SHP77 treated with DMSO at 0.1 percent for 48 hours (cell line): ENCODE measurements around the gene MSGN1.
"Not testable (repeated sequence)": the region's sequence is repeated elsewhere in the genome, so short reads cannot be mapped to it uniquely, and the experiment has no call there.

Experiments
- DNase-seq: peaks from one replicate; lab custom pipeline; 2025; lab: John Stamatoyannopoulos, UW

Gene MSGN1

GRCh38 chr2:17805717-17806363 is 10.4 kb upstream of the MSGN1 start:
- DNase-seq: no peak

- DNase-seq: no peak
Observed at GRCh38 chr2:17813010-17813741, 3.1 kb upstream of the MSGN1 start.

GRCh38 chr2:17813742-17814473 is 2.4 kb upstream of the MSGN1 start:
- DNase-seq: no peak

- no peak for DNase-seq
Observed at GRCh38 chr2:17814601-17815000, 1.7 kb upstream of the MSGN1 start.

GRCh38 chr2:17815468-17816184 is 634 bp upstream of the MSGN1 start:
- no peak for DNase-seq

- no peak for DNase-seq
Observed at GRCh38 chr2:17818235-17818815, 2.1 kb downstream of the MSGN1 start.

- no peak for DNase-seq
Observed at GRCh38 chr2:17821080-17821479, 4.8 kb downstream of the MSGN1 start.

GRCh38 chr2:17821535-17822444 is 5.5 kb downstream of the MSGN1 start:
- DNase-seq: no peak

- no peak for DNase-seq
Observed at GRCh38 chr2:17822445-17823117, 6.3 kb downstream of the MSGN1 start.

GRCh38 chr2:17823646-17824045 is 7.4 kb downstream of the MSGN1 start:
- not testable (repeated sequence) for DNase-seq

- DNase-seq: no peak
Observed at GRCh38 chr2:17827316-17827715, 11.1 kb downstream of the MSGN1 start.

GRCh38 chr2:17827785-17828184 is 11.5 kb downstream of the MSGN1 start:
- no peak for DNase-seq

- DNase-seq: peak; percentile 1
Observed at GRCh38 chr2:17830053-17831034, 14.1 kb downstream of the MSGN1 start.

- no peak for DNase-seq
Observed at GRCh38 chr2:17835516-17835915, 19.3 kb downstream of the MSGN1 start.

GRCh38 chr2:17839959-17840358 is 23.7 kb downstream of the MSGN1 start:
- DNase-seq: no peak

GRCh38 chr2:17843457-17843856 is 27.2 kb downstream of the MSGN1 start:
- no peak for DNase-seq

- DNase-seq: no peak
Observed at GRCh38 chr2:17845806-17846205, 29.5 kb downstream of the MSGN1 start.

GRCh38 chr2:17846676-17847075 is 30.4 kb downstream of the MSGN1 start:
- no peak for DNase-seq

- no peak for DNase-seq
Observed at GRCh38 chr2:17847236-17847635, 31.0 kb downstream of the MSGN1 start.
